ENCODE measurements around the gene MORN3. TPM values are rescaled to one million over a fixed set of nuclear protein-coding genes. Genes with fewer than 3 reads are reported as not detected.

Gene MORN3
- total and polyA plus RNA-seq, 2 of the 8 experiments (the other 6 are each of a cell fraction or from before 2014, with no cell fraction given), result 0.39 to 0.93 TPM

DNA sequence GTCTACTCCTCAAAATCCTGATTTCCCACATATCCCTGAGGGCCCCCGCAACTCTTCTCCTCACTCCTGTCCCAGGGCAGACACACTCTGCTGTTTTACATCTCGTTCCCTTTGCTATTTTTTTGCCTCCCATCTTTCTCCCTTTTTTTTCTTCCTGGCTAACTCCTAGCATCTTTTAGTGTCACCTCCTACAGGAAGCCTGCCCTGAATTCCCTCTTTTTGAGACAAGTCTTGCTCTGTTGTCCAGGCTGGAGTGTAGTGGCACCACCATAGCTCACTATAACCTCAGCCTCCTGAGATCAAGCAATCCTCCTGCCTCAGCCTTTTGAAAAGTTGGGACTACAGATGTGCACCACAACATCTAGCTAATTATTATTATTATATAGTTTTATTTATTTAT is 13.3 kb downstream of the MORN3 start (continued):
- TF ChIP-seq, protein P1, sequence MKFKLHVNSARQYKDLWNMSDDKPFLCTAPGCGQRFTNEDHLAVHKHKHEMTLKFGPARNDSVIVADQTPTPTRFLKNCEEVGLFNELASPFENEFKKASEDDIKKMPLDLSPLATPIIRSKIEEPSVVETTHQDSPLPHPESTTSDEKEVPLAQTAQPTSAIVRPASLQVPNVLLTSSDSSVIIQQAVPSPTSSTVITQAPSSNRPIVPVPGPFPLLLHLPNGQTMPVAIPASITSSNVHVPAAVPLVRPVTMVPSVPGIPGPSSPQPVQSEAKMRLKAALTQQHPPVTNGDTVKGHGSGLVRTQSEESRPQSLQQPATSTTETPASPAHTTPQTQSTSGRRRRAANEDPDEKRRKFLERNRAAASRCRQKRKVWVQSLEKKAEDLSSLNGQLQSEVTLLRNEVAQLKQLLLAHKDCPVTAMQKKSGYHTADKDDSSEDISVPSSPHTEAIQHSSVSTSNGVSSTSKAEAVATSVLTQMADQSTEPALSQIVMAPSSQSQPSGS (IDR thresholded peaks at IDR 0.05; ENCODE audit: low read length), result no peak
- TF ChIP-seq, protein P2, sequence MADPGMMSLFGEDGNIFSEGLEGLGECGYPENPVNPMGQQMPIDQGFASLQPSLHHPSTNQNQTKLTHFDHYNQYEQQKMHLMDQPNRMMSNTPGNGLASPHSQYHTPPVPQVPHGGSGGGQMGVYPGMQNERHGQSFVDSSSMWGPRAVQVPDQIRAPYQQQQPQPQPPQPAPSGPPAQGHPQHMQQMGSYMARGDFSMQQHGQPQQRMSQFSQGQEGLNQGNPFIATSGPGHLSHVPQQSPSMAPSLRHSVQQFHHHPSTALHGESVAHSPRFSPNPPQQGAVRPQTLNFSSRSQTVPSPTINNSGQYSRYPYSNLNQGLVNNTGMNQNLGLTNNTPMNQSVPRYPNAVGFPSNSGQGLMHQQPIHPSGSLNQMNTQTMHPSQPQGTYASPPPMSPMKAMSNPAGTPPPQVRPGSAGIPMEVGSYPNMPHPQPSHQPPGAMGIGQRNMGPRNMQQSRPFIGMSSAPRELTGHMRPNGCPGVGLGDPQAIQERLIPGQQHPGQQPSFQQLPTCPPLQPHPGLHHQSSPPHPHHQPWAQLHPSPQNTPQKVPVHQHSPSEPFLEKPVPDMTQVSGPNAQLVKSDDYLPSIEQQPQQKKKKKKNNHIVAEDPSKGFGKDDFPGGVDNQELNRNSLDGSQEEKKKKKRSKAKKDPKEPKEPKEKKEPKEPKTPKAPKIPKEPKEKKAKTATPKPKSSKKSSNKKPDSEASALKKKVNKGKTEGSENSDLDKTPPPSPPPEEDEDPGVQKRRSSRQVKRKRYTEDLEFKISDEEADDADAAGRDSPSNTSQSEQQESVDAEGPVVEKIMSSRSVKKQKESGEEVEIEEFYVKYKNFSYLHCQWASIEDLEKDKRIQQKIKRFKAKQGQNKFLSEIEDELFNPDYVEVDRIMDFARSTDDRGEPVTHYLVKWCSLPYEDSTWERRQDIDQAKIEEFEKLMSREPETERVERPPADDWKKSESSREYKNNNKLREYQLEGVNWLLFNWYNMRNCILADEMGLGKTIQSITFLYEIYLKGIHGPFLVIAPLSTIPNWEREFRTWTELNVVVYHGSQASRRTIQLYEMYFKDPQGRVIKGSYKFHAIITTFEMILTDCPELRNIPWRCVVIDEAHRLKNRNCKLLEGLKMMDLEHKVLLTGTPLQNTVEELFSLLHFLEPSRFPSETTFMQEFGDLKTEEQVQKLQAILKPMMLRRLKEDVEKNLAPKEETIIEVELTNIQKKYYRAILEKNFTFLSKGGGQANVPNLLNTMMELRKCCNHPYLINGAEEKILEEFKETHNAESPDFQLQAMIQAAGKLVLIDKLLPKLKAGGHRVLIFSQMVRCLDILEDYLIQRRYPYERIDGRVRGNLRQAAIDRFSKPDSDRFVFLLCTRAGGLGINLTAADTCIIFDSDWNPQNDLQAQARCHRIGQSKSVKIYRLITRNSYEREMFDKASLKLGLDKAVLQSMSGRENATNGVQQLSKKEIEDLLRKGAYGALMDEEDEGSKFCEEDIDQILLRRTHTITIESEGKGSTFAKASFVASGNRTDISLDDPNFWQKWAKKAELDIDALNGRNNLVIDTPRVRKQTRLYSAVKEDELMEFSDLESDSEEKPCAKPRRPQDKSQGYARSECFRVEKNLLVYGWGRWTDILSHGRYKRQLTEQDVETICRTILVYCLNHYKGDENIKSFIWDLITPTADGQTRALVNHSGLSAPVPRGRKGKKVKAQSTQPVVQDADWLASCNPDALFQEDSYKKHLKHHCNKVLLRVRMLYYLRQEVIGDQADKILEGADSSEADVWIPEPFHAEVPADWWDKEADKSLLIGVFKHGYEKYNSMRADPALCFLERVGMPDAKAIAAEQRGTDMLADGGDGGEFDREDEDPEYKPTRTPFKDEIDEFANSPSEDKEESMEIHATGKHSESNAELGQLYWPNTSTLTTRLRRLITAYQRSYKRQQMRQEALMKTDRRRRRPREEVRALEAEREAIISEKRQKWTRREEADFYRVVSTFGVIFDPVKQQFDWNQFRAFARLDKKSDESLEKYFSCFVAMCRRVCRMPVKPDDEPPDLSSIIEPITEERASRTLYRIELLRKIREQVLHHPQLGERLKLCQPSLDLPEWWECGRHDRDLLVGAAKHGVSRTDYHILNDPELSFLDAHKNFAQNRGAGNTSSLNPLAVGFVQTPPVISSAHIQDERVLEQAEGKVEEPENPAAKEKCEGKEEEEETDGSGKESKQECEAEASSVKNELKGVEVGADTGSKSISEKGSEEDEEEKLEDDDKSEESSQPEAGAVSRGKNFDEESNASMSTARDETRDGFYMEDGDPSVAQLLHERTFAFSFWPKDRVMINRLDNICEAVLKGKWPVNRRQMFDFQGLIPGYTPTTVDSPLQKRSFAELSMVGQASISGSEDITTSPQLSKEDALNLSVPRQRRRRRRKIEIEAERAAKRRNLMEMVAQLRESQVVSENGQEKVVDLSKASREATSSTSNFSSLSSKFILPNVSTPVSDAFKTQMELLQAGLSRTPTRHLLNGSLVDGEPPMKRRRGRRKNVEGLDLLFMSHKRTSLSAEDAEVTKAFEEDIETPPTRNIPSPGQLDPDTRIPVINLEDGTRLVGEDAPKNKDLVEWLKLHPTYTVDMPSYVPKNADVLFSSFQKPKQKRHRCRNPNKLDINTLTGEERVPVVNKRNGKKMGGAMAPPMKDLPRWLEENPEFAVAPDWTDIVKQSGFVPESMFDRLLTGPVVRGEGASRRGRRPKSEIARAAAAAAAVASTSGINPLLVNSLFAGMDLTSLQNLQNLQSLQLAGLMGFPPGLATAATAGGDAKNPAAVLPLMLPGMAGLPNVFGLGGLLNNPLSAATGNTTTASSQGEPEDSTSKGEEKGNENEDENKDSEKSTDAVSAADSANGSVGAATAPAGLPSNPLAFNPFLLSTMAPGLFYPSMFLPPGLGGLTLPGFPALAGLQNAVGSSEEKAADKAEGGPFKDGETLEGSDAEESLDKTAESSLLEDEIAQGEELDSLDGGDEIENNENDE (IDR thresholded peaks at IDR 0.05; ENCODE audit: insufficient replicate concordance, low read length), result no peak
- no peak for TF ChIP-seq NANOG (IDR thresholded peaks at IDR 0.05; ENCODE audit: insufficient read depth, low read depth, low read length, poor library complexity, severe bottlenecking)

Measured in H1 (cell line).